Testis (tissue), 3 donors: Measurements from ENCODE around the gene TAF1. TPM values are rescaled to one million over a fixed set of nuclear protein-coding genes. Genes with fewer than 3 reads are reported as not detected.
"Not testable (repeated sequence)": the region's sequence is repeated elsewhere in the genome, so short reads cannot be mapped to it uniquely, and the experiment has no call there.

Experiments used
- DNase-seq: peaks from one replicate; pipeline ENCODE4 v3.0.0-alpha.2; 2019
- H3K27ac ChIP-seq, 2 donors: fragments of 200-600 bp; sonication (generic); one replicate each; pipeline ENCODE4 v1.5.1; 2019
- H3K27me3 ChIP-seq: fragments of 200-600 bp; sonication (generic); one replicate; pipeline ENCODE4 v1.5.1; 2019
- H3K36me3 ChIP-seq: fragments of 200-600 bp; sonication (generic); one replicate; pipeline ENCODE4 v1.5.1; 2017; ENCODE audit warnings: low read depth; ENCODE audit errors: missing control alignments
- H3K4me1 ChIP-seq: fragments of 200-600 bp; sonication (generic); one replicate; pipeline ENCODE4 v1.5.1; 2019
- H3K4me3 ChIP-seq, 2 donors: fragments of 200-600 bp; sonication (generic); one replicate each; pipeline ENCODE4 v1.5.1; 2017 to 2019
- H3K9me3 ChIP-seq: fragments of 200-600 bp; sonication (generic); one replicate; pipeline ENCODE4 v1.5.1; 2017
- POLR2A ChIP-seq: fragments of 450-650 bp; IDR thresholded peaks from one replicate; pipeline ENCODE4 v1.6.1; 2017; ENCODE audit warnings: antibody characterized with exemption, mild to moderate bottlenecking, moderate library complexity
- WGBS, 2 donors: methylation state at CpG; one replicate each; pipeline ENCODE4 v1.1.5; 2018; 5-methylcytosine and 5-hydroxymethylcytosine counted together
- intact Hi-C: fragments of 100-400 bp; cut with DNase I; formaldehyde crosslinking; loops from one replicate; pipeline ENCODE4 v1.15.1; 2023; ENCODE audit warnings: low total_unique reads
- polyA plus RNA-seq: library from polyadenylated mRNA; stranded (reverse); fragments of 350-450 nt; fragmentation: Illumina TruSeq; extraction: RNeasy Lipid Tissue Mini Kit (QIAGEN cat#74804); gene quantifications from one replicate; pipeline ENCODE4 v1.2.3, GENCODE V29; 2014; ENCODE audit warnings: low read depth, low replicate concordance; ENCODE audit not compliant: insufficient read depth
- total RNA-seq, 2 donors: library from RNA; depleted of rRNA; stranded (reverse); fragments of >200 nt; gene quantifications; one replicate each; pipeline ENCODE4 v1.2.3, GENCODE V29; 2016
- TF ChIP-seq, protein P1 (sequence below), 3 experiments: fragments of 450-650 bp in 2 of 3; fragments of 200-600 bp in 1 of 3; sonication (generic) in 1 of 3; IDR thresholded peaks; one replicate each; pipeline ENCODE4 v1.5.1; 2016 to 2019; ENCODE audit warnings: antibody characterized with exemption in 3 of 3, mild to moderate bottlenecking in 2 of 3, moderate library complexity in 1 of 3

Gene TAF1
- total and polyA plus RNA-seq, 3 donors from 2014 or later: 21.4 to 78.4 (median 74.9) TPM

- 38 to 40% methylated on average over 1 of the region's 1 CpG for WGBS, 2 donors
- H3K4me3 ChIP-seq: no peak overlapping the region
Observed at GRCh38 chrX:71504346-71504745, 138.2 kb downstream of the TAF1 start.

GRCh38 chrX:71509289-71509688 is 143.1 kb downstream of the TAF1 start:
- Histone ChIP-seq H3K4me1 (no peaks in the 10 kb centered on the region), H3K27ac (no peak overlapping the region), H3K4me3 (no peak overlapping the region), H3K36me3 (no peaks in the 10 kb centered on the region), H3K27me3 (no peaks in the 10 kb centered on the region), H3K9me3 (no peaks in the 10 kb centered on the region)
- intact Hi-C loops: no loop called here
- WGBS, 2 donors: 100% methylated on average over 1 of the region's 1 CpG
- TF ChIP-seq POLR2A: no peak
- TF ChIP-seq, protein P1, sequence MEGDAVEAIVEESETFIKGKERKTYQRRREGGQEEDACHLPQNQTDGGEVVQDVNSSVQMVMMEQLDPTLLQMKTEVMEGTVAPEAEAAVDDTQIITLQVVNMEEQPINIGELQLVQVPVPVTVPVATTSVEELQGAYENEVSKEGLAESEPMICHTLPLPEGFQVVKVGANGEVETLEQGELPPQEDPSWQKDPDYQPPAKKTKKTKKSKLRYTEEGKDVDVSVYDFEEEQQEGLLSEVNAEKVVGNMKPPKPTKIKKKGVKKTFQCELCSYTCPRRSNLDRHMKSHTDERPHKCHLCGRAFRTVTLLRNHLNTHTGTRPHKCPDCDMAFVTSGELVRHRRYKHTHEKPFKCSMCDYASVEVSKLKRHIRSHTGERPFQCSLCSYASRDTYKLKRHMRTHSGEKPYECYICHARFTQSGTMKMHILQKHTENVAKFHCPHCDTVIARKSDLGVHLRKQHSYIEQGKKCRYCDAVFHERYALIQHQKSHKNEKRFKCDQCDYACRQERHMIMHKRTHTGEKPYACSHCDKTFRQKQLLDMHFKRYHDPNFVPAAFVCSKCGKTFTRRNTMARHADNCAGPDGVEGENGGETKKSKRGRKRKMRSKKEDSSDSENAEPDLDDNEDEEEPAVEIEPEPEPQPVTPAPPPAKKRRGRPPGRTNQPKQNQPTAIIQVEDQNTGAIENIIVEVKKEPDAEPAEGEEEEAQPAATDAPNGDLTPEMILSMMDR (IDR thresholded peaks at IDR 0.05): no peak
- DNase-seq: no peak

More at GRCh38 chrX:71504346-71504745, 138.2 kb downstream of the TAF1 start:
- Histone ChIP-seq H3K27ac (no peak overlapping the region), H3K36me3 (no peaks in the 10 kb centered on the region), H3K9me3 (no peaks in the 10 kb centered on the region), H3K4me1 (no peaks in the 10 kb centered on the region), H3K27me3 (no peaks in the 10 kb centered on the region)
- TF ChIP-seq, protein P1 (IDR thresholded peaks at IDR 0.05): no peak
- no peak for TF ChIP-seq POLR2A
- no peak for DNase-seq
- intact Hi-C loops: no loop called here

DNA sequence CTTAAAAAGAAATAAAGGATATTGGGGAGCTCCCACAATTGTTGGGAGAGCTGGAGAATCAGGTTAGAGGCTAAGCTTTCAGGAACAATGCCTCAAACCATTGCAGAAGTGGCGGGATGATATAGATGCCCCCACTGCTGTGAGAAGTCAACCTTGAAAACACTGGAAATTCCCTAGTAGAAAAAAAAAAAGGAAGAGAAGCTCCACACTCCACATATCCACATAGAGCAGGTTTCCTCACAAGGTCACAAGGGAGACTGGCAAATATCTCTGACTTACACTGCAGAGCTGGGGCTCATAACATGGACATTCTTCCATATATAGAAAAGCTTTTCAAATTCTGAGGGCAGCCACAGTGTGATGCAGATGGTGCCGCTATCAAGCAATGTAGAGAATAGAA is 144.0 kb downstream of the TAF1 start:
- Histone ChIP-seq H3K4me1 (no peaks in the 10 kb centered on the region), H3K9me3 (no peaks in the 10 kb centered on the region), H3K36me3 (no peaks in the 10 kb centered on the region), H3K27me3 (no peaks in the 10 kb centered on the region), H3K27ac (no peak overlapping the region), H3K4me3 (no peak overlapping the region)
- no peak for TF ChIP-seq POLR2A
- TF ChIP-seq, protein P1 (IDR thresholded peaks at IDR 0.05): no peak
- intact Hi-C loops: no loop called here
- WGBS, 2 donors: 82 to 92% methylated on average over 1 to 2 of the region's 2 CpGs
- DNase-seq: no peak

- H3K27me3 ChIP-seq, H3K9me3 ChIP-seq, H3K4me3 ChIP-seq, DNase-seq, H3K27ac ChIP-seq, H3K4me1 ChIP-seq, intact Hi-C loops, H3K36me3 ChIP-seq: not testable (repeated sequence)
- 94 to 100% methylated on average over 2 to 4 of the region's 4 CpGs for WGBS, 2 donors
Observed at GRCh38 chrX:71513731-71514130, 147.6 kb downstream of the TAF1 start.

DNA sequence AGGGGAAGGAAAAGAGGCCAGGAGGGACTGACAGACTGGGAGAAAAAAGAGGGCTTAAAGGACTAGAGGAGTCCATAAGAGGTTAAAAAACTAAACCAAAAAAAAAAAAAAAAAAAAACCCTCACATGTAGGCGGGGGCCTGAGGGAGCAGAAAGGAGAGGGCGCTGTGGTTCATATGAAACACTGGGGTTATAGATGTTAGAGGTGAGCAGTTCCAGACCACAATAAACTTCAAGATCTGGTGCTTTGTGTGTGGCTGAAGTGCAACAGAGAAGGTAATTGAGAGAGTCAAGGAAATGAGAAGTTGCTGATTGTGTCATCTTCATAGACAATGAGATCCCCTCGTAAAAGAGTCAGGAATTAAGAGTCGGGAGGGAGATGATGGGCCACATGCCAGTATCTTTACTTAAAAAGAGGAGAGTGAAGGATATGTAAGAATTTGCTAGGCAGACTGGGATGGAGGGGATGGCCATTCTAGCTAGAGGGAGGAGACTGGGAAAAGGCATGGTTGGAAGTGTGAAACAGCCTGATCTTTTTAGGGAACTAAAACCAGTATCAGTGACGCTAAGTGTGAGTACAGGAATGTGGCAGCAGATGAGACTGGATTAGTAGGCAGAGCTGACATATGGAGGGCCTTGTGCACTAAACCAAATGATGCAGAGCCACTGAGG is 148.3 kb downstream of the TAF1 start:
- TF ChIP-seq POLR2A: no peak
- TF ChIP-seq, protein P1 (IDR thresholded peaks at IDR 0.05): no peak
- H3K27ac ChIP-seq: no peak overlapping the region
- no peak overlapping the region for H3K4me3 ChIP-seq
- H3K9me3 ChIP-seq: no peaks in the 10 kb centered on the region
- H3K4me1 ChIP-seq: no peaks in the 10 kb centered on the region
- H3K27me3 ChIP-seq: no peaks in the 10 kb centered on the region
- WGBS, 2 donors: 40 to 61% methylated on average over 5 of the region's 5 CpGs
- intact Hi-C loops: no loop called here
- no peak for DNase-seq
- no peaks in the 10 kb centered on the region for H3K36me3 ChIP-seq
